ENCODE measurements around the gene NFASC.

DNA sequence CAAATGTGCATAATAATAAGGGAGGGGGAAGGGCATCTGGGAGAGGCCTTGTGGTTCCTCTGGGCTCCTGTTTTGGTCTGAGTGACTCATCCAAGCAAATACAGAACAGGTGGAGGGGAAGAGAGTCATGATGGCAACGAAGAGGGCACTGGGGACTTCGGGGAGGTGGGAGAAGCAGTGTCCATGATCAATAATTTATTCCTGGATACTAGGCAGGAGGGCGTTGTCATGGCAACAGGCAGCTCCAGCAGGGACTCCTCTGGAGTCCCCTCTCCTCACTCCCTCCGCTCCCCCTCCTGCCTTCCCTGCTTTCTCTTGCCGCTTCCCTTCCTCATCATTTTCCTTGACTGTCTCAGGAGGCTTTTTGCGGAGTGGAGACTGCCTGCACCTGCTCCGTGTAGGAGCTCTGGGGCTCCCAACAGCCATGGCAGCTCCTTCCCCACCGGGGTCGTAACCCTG lies 12.3 kb upstream of the NFASC start:
- TF ChIP-seq TAF1 (IDR thresholded peaks at IDR 0.05; ENCODE audit: low read depth, low read length) (no peak), POLR2AphosphoS5 (IDR thresholded peaks at IDR 0.05; ENCODE audit: low read depth, low read length) (no peak)
